ENCODE data around the gene SPACA1.
"Not testable (repeated sequence)": the region's sequence is repeated elsewhere in the genome, so short reads cannot be mapped to it uniquely, and the experiment has no call there.

The SPACA1 gene

GRCh38 chr6:88047510-88048150 lies at the start of gene SPACA1:
TSS of gene SPACA1 (plus strand) at chr6:88047841. CDS start at chr6:88047906, 65 bp downstream.
- no peak for DNase-seq

DNA sequence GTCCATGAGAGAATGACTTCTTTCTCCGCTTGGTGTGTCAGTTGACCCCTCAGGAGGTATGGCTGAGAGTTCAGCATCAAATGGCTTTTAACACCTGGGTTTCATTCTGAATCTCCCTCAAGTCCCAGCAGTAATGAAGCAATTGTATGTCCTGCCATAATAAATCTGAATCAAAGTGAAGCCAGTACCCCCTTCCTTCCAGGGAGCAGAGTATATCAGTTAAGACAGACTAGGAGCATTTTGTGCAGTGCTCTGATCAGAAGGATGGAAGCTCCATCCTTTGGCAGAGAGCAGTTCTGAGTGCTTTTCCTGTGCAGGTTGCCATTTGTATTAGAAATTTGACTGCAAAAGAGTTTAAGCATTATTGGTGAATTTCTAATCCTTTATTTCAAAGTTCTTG lies 46.9 kb upstream of the SPACA1 start:
- DNase-seq: no peak

GRCh38 chr6:88001279-88001678 lies 46.4 kb upstream of the SPACA1 start:
- not testable (repeated sequence) for DNase-seq

- no peak for DNase-seq
These were observed 42.9 kb upstream of the SPACA1 start for GRCh38 chr6:88004707-88005106.

- no peak for DNase-seq
These were observed 41.1 kb upstream of the SPACA1 start for GRCh38 chr6:88006557-88006956.

GRCh38 chr6:88008411-88008810 lies 39.2 kb upstream of the SPACA1 start:
- no peak for DNase-seq

- DNase-seq: no peak
These were observed 38.8 kb upstream of the SPACA1 start for GRCh38 chr6:88008831-88009231.

GRCh38 chr6:88013015-88013414 lies 34.6 kb upstream of the SPACA1 start:
- peak; percentile 3 for DNase-seq

DNA sequence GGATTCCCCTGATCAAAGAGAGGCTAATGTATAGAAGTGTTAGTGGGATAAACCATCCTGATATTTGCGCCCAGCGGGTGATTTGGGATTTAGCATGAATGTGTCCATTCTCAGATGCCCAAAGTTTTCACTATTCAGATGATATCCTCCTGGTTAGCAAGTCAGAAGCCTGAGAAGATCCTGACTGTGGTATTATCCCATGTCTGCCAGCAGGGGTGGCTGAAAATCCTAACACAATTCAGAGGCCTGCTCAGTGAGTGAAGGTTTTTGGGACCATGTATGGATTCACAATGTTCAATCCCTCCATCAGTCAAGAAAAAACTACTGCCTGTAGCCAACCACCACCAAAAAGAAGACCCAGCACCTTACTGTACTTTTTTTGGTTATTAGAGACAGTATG lies 34.1 kb upstream of the SPACA1 start:
- DNase-seq: no peak

GRCh38 chr6:88020439-88020838 lies 27.2 kb upstream of the SPACA1 start:
- DNase-seq: no peak

DNA sequence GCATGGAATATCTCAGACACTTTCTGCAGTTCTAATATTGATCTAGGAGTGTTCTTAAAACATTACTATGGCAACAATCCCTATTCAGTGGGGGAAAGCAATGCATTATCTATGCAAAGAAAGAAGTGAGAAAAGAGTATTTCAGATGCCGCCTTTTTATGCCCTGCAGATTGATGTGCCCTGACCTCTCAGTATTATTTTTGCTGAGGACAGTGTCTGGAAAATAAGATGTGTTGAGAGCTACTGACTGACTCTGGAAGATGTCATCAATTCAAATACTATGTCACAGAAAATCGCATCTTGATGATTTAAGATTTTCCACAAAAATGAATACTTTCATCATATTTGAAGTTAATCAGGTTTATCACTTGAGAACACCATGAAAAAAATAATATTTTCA lies 22.9 kb upstream of the SPACA1 start:
- no peak for DNase-seq

DNA sequence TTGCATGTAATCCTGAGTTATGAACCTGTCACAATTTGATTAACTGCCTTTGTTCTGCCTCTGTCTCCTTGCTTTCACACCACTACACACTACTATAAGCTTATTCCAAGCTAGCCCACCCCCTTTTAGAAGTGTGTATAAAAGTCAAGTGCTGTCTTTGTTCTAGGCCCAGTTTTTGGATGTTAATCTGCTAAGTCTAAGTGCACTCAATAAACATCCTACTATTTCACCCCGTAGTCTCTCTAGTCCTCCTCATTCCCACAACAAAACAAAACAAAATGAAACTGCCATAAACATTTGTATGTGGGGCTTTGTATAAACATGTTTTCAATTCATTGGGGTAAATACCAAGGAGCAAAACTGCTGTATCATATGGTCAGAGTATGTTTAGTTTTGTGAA lies 16.1 kb upstream of the SPACA1 start:
- no peak for DNase-seq

DNA sequence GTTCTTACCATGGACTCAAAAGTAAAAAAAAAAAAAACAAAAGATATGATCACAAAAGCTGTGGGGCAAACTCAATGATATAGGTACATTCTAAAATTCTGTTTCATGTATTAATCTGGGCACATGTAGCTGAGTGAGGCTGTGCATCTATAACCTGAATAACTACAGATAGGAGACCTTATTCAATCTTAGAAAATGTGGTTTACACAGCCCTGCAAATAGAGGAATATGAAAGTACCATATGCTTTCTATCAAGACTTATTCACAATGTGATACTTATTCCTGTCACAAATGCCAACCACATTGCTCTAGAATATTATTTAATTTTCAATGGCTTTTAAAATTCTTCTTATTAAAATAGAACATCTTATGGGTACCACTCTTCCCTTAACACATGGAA lies 3.1 kb upstream of the SPACA1 start:
- DNase-seq: no peak

DNA sequence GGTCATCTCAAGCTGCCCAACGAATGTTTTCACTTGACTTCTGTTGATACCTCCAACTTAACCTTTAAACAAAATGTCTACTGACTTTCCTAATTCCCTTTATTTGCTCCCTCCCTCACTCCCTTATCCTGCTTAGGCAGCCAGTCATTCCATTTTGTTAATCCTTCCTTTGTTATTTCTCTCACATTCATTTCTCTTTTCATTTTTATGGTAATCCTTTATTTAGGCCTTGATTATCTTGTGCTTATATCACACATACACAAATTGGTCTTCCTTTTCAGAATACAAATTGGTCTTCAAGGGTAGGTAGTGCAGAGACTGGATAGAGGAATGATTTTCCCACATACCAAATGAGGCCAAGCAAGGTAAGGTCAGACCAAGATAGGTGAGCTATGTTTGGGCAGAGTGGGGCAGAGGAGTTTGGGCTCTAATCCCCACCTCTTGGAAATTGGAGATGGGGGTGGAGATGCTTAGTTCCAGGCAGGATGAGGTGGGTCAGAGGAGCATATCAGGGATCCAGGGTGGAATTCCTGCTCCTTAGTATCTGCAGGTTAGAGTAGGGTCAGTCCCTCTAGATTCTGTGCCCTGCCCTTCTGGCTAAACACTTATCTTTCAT lies 2.0 kb upstream of the SPACA1 start:
- no peak for DNase-seq

GRCh38 chr6:88048578-88048977 lies 937 bp downstream of the SPACA1 start:
- DNase-seq: no peak

DNA sequence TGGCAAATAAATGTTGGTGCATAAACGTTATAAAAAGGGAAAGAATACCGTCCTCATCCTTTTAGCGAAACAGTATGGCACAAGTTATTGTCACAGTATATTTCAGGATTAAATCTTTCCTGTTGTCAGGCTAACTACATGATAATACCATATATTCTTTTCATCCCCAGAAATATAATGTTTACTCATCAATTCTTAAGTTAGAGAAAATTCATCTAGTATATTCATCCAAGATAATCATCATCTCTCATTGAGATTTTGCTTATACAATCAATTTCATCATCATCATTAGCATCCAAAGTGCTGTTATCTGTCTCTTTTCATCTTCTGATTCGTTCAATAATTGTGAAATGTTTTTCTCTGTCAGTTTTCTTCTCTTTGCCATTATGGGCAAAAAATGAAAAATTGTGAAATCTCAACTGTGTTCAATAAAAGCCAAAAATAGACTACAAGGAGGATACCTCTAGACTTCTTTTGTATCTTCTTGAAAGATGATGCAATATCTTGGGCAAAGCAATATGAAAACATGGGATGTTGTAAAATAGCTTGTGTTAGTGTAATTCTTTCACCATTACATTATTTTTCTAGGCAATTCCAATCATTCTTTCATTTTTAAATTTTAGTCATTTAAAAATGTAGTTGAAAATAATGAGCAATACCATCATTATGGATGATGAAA lies 2.6 kb downstream of the SPACA1 start:
- no peak for DNase-seq

DNA sequence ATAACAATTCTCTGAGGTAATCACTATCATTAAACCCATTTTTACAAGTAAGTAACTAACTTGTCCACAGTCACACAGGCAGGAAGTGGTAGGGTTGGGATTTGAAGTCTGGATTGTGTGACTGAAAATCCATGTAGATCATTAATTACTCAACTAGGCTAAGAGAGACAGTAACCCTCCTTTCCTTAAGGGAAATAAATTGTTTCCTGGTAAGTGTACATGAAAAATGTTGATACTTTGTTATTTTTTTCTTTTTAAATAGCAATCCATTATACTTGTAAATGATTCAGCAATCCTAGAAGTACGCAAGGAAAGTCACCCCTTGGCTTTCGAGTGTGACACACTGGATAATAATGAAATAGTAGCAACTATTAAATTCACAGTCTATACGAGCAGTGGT lies 11.6 kb downstream of the SPACA1 start:
- no peak for DNase-seq

DNA sequence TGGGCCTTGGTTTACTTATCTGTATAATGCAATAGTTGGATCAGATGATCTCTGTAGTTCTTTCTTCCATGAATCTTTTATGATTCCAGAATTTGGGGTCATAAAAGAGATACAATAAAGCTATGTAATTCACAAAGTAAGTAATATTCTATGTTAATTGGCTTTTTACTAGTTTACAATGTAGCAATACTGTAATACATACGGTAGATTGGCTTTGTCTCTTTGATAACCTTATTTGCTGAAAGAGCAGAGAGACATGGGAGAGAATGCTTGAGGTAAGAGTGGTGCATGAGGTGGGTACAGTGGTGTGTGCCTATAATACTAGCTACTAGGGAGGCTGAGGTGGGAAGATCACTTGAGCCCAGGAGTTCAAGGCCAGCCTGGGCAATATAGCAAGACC lies 14.7 kb downstream of the SPACA1 start:
- DNase-seq: no peak

DNA sequence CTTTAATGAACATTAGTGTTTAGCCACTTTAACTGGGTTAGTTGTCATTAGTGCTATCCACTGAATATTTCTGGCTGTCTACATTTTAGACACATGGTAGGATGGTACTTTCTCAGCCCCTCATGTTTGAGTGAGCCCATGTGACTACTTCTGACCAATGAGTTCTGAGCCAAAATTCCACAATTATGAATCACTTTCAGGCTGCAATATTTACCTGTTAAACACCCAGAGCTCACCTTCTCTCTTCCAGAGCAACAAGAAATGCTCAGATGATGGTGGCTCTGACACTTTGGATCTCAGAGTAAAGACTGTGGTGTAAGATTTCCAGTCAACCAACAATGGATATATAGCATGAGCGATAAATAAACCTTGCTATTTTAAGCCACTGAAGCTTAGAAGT lies 24.8 kb downstream of the SPACA1 start:
- no peak for DNase-seq

- no peak for DNase-seq
These were observed 27.1 kb downstream of the SPACA1 start for GRCh38 chr6:88074791-88075190.

- DNase-seq: no peak
These were observed 29.7 kb downstream of the SPACA1 start for GRCh38 chr6:88077305-88077704.

DNA sequence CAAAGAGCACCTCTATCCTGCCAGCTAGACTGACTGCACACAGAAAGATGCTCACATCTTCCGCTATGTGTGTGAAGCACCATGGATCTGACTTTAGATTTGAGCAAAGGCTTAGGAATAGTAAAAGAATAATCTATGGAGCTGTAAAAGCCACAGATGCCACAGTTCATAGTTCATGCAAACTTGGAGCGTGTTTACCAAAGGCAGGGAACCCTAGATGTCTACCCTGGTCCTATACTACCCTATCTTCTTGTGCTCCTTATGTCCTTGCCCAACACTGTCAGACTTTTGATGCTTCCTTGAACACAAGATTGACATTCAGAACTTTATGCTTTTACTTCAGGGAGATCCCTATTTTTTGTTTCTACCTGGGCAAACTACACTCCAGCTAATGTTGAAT lies 39.2 kb downstream of the SPACA1 start:
- DNase-seq: no peak

DNA sequence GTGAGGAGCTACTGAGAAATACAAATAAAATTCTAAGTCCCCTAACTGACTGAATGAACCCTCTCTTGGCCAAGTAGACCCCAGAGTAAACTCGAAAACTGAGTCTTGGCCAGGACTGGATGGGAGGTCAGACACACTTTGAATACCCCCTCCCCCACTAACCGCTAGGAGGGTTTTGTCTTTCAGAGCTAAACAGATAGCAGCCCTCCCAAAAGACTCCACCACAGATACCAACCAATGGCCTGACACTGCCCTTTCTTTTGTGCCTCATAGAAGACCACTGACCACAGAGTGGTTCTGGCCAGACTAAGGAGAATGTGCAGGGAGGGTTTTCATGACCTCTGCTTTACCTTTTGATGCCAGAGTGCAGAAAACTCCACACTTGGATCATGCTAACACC lies 42.1 kb downstream of the SPACA1 start:
- no peak for DNase-seq

GRCh38 chr6:88105741-88106340 lies 58.2 kb downstream of the SPACA1 start:
- DNase-seq: no peak
